ENCODE measurements around the gene POFUT1. TPM values are rescaled to one million over a fixed set of nuclear protein-coding genes. Genes with fewer than 3 reads are reported as not detected.

POFUT1 gene
- total and polyA plus RNA-seq, 2 donors (not counting 3 experiments of a cell fraction or from before 2014, with no cell fraction given), result 29.0 to 51.4 TPM

- no peaks in the 10 kb centered on the region for H3K4me1 ChIP-seq (ENCODE audit: control insufficient read depth, extremely low read depth, insufficient read depth, low read length)
- H3K4me2 ChIP-seq (ENCODE audit: insufficient read depth, low read length), result no peak overlapping the region
- H3K9me3 ChIP-seq (replicated peaks; ENCODE audit: control insufficient read depth, insufficient read depth, low read length), result no peaks in the 10 kb centered on the region
- ChIA-PET CTCF (interaction anchor here (1.3 kb wide), 1 partner anchor 13 kb away, joined by 3 read pairs; no protein-coding TSS in a partner anchor), POLR2A (no interaction called here)
- DNase-seq (ENCODE audit: low read depth, low spot score) (no peak), FAIRE-seq (no peak)
- no peaks in the 10 kb centered on the region for H3K9me1 ChIP-seq (replicated peaks; ENCODE audit: control insufficient read depth, extremely low read depth, insufficient read depth, low read length)
- BruUV-seq (replicated peaks), result no TSS peak
- peaks cover 9 to 45% of the 10 kb centered on the region in 2 experiments for H3K36me3 ChIP-seq (ENCODE audit: control insufficient read depth in 2 of 2, extremely low read depth in 1 of 2, insufficient read depth in 2 of 2, low read length in 2 of 2)
- H3K79me2 ChIP-seq (ENCODE audit: control insufficient read depth, insufficient read depth, low read length), result no peaks in the 10 kb centered on the region
- TF ChIP-seq EZH2 (IDR thresholded peaks at IDR 0.05; ENCODE audit: borderline replicate concordance, low read depth, low read length, severe bottlenecking) (no peak), FOS (IDR thresholded peaks at IDR 0.05; ENCODE audit: borderline replicate concordance, insufficient read depth, low read length) (no peak), CTCF (IDR thresholded peaks at IDR 0.05; ENCODE audit: extremely low read depth in 1 of 2, insufficient read depth in 1 of 2, low read depth in 1 of 2, low read length in 2 of 2) (no peak), JUN (IDR thresholded peaks at IDR 0.05; ENCODE audit: borderline replicate concordance, insufficient read depth, insufficient read length, low read depth) (no peak), POLR2A (IDR thresholded peaks at IDR 0.05; ENCODE audit: low read depth, low read length) (no peak), MAX (IDR thresholded peaks at IDR 0.05; ENCODE audit: insufficient read depth, insufficient read length) (no peak), MYC (IDR thresholded peaks at IDR 0.05; ENCODE audit: low read depth, low read length) (no peak), POLR2AphosphoS5 (IDR thresholded peaks at IDR 0.05; ENCODE audit: insufficient read depth, low read depth, low read length) (no peak), GATA2 (IDR thresholded peaks at IDR 0.05; ENCODE audit: insufficient read depth, insufficient read length, low read depth, low read length) (no peak)
- dilution Hi-C loops (cut with MboI; ENCODE audit: extremely low pct_ligation_motif_present, low sequenced_read_pairs), result no loop called here
- no peaks in the 10 kb centered on the region for H3K27me3 ChIP-seq (ENCODE audit: control insufficient read depth in 2 of 2, insufficient read depth in 2 of 2, low read length in 2 of 2)
- H2AFZ ChIP-seq (ENCODE audit: low read depth, low read length), result no peak overlapping the region
- H4K20me1 ChIP-seq (replicated peaks; ENCODE audit: control insufficient read depth, extremely low read depth, insufficient read depth, low read length), result no peaks in the 10 kb centered on the region
- no peak overlapping the region for H3K4me3 ChIP-seq (replicated peaks in 1 of 3; ENCODE audit: insufficient read depth in 1 of 3, low read depth in 1 of 3, low read length in 3 of 3)
- H3K9ac ChIP-seq (replicated peaks; ENCODE audit: extremely low read depth, insufficient read depth, low read length), result no peak overlapping the region
- no peak overlapping the region for H3K27ac ChIP-seq (ENCODE audit: insufficient read depth, low read depth, low read length)
- intact Hi-C loops (cut with micrococcal nuclease), result no loop called here
These were observed 23.6 kb downstream of the POFUT1 start for GRCh38 chr20:32231245-32231644.
